Activated T-helper 2 cell treated with anti-CD3 and anti-CD28 coated beads, Interferon-gamma antibody, Interleukin-2, Interleukin-4, amounts not matched to agents 10 μg/mL and 5 μg/mL and 100 μg/mL, durations not matched to agents 14 hours and 24 hours and 36 hours (primary cell): Measurements from ENCODE around the gene RWDD4. TPM values are rescaled to one million over a fixed set of nuclear protein-coding genes. Genes with fewer than 3 reads are reported as not detected.

Experiments
- DNase-seq: peaks from one replicate; pipeline ENCODE4 v3.0.0; 2021; ENCODE audit warnings: low spot score
- H3K27ac Mint-ChIP-seq: one replicate; pipeline ENCODE4 v1.8.0; 2021; ENCODE audit warnings: mixed read lengths
- H3K27me3 Mint-ChIP-seq: one replicate; pipeline ENCODE4 v1.8.0; 2021; ENCODE audit warnings: low read depth, mixed read lengths
- H3K36me3 Mint-ChIP-seq: one replicate; pipeline ENCODE4 v1.8.0; 2021; ENCODE audit warnings: low read depth, mixed read lengths
- H3K4me1 Mint-ChIP-seq: one replicate; pipeline ENCODE4 v1.8.0; 2021; ENCODE audit warnings: low read depth, mixed read lengths
- H3K4me3 Mint-ChIP-seq: one replicate; pipeline ENCODE4 v1.8.0; 2021; ENCODE audit warnings: low read depth, mild to moderate bottlenecking, moderate library complexity, mixed read lengths
- H3K9me3 Mint-ChIP-seq: one replicate; pipeline ENCODE4 v1.8.0; 2021; ENCODE audit warnings: mixed read lengths
- intact Hi-C: fragments of 100-400 bp; cut with micrococcal nuclease; formaldehyde crosslinking; loops from one replicate; pipeline ENCODE4 v1.15.1; 2023
- total RNA-seq: library from RNA; stranded (reverse); gene quantifications from 2 replicates; pipeline ENCODE4 v1.2.3, GENCODE V29; 2022

The RWDD4 gene
- total RNA-seq, 1 donor from 2014 or later, result 26.3 TPM

- Mint-ChIP-seq H3K36me3 (no peaks in the 10 kb centered on the region), H3K9me3 (no peaks in the 10 kb centered on the region), H3K4me1 (no peaks in the 10 kb centered on the region), H3K27ac (no peak overlapping the region), H3K4me3 (no peak overlapping the region), H3K27me3 (peaks cover 6% of the 10 kb centered on the region)
- DNase-seq, result no peak
- intact Hi-C loops, result no loop called here
Observed at GRCh38 chr4:183610033-183610432, 49.0 kb downstream of the RWDD4 start.

- Mint-ChIP-seq H3K27ac (no peak overlapping the region), H3K9me3 (no peaks in the 10 kb centered on the region), H3K4me3 (no peak overlapping the region), H3K27me3 (peaks cover 1% of the 10 kb centered on the region), H3K4me1 (no peaks in the 10 kb centered on the region), H3K36me3 (no peaks in the 10 kb centered on the region)
- intact Hi-C loops, result no loop called here
- no peak for DNase-seq
Observed at GRCh38 chr4:183609151-183609550, 49.8 kb downstream of the RWDD4 start.

GRCh38 chr4:183607894-183608293 lies 51.1 kb downstream of the RWDD4 start:
- H3K4me1 Mint-ChIP-seq, result no peaks in the 10 kb centered on the region
- DNase-seq, result no peak
- H3K27me3 Mint-ChIP-seq, result no peaks in the 10 kb centered on the region
- intact Hi-C loops, result no loop called here
- H3K36me3 Mint-ChIP-seq, result no peaks in the 10 kb centered on the region
- H3K9me3 Mint-ChIP-seq, result no peaks in the 10 kb centered on the region
- no peak overlapping the region for H3K4me3 Mint-ChIP-seq
- H3K27ac Mint-ChIP-seq, result no peak overlapping the region

DNA sequence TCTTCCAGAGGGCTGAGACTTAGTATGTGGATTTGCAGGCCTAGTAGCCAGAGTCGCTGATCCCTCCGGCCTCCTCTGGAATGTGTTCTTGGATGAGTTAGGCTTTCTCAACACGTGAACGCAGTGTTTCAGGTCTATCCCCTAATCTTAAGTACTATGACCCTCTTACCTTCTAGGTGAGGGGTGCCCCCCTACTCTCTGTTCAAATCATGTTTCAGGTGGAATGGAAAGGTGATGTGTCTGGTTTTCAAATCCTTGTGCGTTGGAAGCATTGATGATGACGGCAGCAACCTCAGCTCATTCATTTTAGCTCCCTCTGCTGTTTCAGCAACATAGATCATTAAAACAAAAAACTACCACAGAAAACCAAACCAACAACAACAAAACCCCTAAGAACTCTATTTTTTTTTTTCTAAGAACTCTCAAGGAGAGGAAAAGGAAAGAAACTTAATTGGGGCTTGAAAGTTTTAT lies 56.4 kb downstream of the RWDD4 start:
- no peak for DNase-seq
- H3K27ac Mint-ChIP-seq, result no peak overlapping the region

GRCh38 chr4:183601381-183601780 lies 57.6 kb downstream of the RWDD4 start:
- peaks cover 14% of the 10 kb centered on the region for H3K27me3 Mint-ChIP-seq
- intact Hi-C loops, result loop anchor here (2.0 kb wide), 1 partner anchor 129 kb away; no protein-coding TSS in a partner anchor
- H3K27ac Mint-ChIP-seq, result no peak overlapping the region
- H3K4me1 Mint-ChIP-seq, result peaks cover 2% of the 10 kb centered on the region
- no peaks in the 10 kb centered on the region for H3K9me3 Mint-ChIP-seq
- no peak overlapping the region for H3K4me3 Mint-ChIP-seq
- no peaks in the 10 kb centered on the region for H3K36me3 Mint-ChIP-seq
- DNase-seq, result no peak

More for the DNA sequence above, 56.4 kb downstream of the RWDD4 start:
- H3K9me3 Mint-ChIP-seq, result no peaks in the 10 kb centered on the region
- H3K36me3 Mint-ChIP-seq, result no peaks in the 10 kb centered on the region
- H3K4me3 Mint-ChIP-seq, result no peak overlapping the region
- H3K4me1 Mint-ChIP-seq, result peaks cover 2% of the 10 kb centered on the region
- intact Hi-C loops, result no loop called here
- H3K27me3 Mint-ChIP-seq, result peaks cover 11% of the 10 kb centered on the region

DNA sequence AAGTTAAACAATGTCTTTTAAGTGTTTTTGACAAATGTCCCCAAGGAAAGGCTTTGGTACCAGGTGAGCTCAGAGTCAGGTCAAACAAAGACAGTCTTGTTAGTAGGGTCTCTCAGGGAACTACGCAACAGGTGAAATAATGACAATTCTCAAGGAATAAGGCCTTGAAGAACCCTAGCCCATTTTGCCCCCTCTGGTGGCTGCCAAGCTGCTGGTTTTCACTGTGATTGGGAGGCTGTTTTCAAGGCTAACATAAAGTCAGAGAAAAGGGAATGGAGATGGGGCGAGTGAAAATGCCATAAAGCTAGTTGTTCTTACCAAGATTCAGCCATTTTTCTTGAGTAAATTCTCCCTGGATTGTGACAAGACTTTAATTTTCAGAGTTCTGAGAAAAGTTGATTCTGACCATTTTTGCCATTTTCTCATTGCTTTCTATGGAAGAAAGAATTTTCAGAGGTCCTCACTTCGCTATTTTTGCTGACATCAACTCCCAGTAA lies 58.7 kb downstream of the RWDD4 start:
- intact Hi-C loops, result loop anchor here (2.0 kb wide), 1 partner anchor 127 kb away; no protein-coding TSS in a partner anchor
- DNase-seq, result no peak
- no peak overlapping the region for H3K27ac Mint-ChIP-seq

GRCh38 chr4:183599690-183600089 lies 59.3 kb downstream of the RWDD4 start:
- intact Hi-C loops, result loop anchor here (2.0 kb wide), 1 partner anchor 127 kb away; no protein-coding TSS in a partner anchor

More for the DNA sequence above, 58.7 kb downstream of the RWDD4 start:
- H3K27me3 Mint-ChIP-seq, result peaks cover 19% of the 10 kb centered on the region
- no peak overlapping the region for H3K4me3 Mint-ChIP-seq
- H3K9me3 Mint-ChIP-seq, result no peaks in the 10 kb centered on the region
- peaks cover 2% of the 10 kb centered on the region for H3K4me1 Mint-ChIP-seq
- no peaks in the 10 kb centered on the region for H3K36me3 Mint-ChIP-seq

GRCh38 chr4:183599284-183599683 lies 59.7 kb downstream of the RWDD4 start:
- Mint-ChIP-seq H3K4me3 (no peak overlapping the region), H3K36me3 (no peaks in the 10 kb centered on the region), H3K27me3 (peaks cover 19% of the 10 kb centered on the region), H3K4me1 (peaks cover 2% of the 10 kb centered on the region), H3K9me3 (no peaks in the 10 kb centered on the region), H3K27ac (no peak overlapping the region)
- intact Hi-C loops, result no loop called here
- no peak for DNase-seq

More at GRCh38 chr4:183599690-183600089, 59.3 kb downstream of the RWDD4 start:
- Mint-ChIP-seq H3K27ac (no peak overlapping the region), H3K4me3 (no peak overlapping the region), H3K9me3 (no peaks in the 10 kb centered on the region), H3K27me3 (peaks cover 19% of the 10 kb centered on the region), H3K4me1 (peaks cover 2% of the 10 kb centered on the region), H3K36me3 (no peaks in the 10 kb centered on the region)
- no peak for DNase-seq

- Mint-ChIP-seq H3K4me3 (no peak overlapping the region), H3K27me3 (peaks cover 16% of the 10 kb centered on the region), H3K9me3 (no peaks in the 10 kb centered on the region), H3K27ac (no peak overlapping the region), H3K4me1 (no peaks in the 10 kb centered on the region), H3K36me3 (no peaks in the 10 kb centered on the region)
- no peak for DNase-seq
- intact Hi-C loops, result no loop called here
Observed at GRCh38 chr4:183596067-183596757, 62.8 kb downstream of the RWDD4 start.

- intact Hi-C loops, result no loop called here
- H3K27me3 Mint-ChIP-seq, result peaks cover 18% of the 10 kb centered on the region
- no peak overlapping the region for H3K27ac Mint-ChIP-seq
- no peak for DNase-seq
- H3K36me3 Mint-ChIP-seq, result no peaks in the 10 kb centered on the region
- no peaks in the 10 kb centered on the region for H3K4me1 Mint-ChIP-seq
- H3K4me3 Mint-ChIP-seq, result no peak overlapping the region
- H3K9me3 Mint-ChIP-seq, result no peaks in the 10 kb centered on the region
Observed at GRCh38 chr4:183594823-183595222, 64.2 kb downstream of the RWDD4 start.

DNA sequence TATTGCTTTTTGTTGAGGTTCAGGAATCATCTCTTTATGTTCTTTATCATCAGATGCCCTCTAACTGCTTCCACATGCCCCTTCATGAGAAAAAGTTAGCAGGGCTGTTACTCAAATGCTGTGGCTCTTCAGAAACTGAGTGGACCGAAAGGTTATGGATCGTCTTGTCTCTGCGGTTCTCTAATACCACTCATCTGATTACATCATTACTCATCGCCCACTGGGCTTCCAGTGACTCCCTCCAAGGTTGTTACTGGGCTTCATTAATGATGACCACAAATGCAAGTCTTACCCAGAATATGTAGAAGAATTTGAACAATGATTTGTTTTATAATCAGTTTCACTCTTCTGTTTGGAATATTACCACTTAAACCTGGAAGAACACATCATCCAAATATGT lies 67.7 kb downstream of the RWDD4 start:
- Mint-ChIP-seq H3K27ac (no peak overlapping the region), H3K27me3 (peaks cover 9% of the 10 kb centered on the region), H3K36me3 (no peaks in the 10 kb centered on the region), H3K4me1 (no peaks in the 10 kb centered on the region), H3K4me3 (no peak overlapping the region), H3K9me3 (no peaks in the 10 kb centered on the region)
- intact Hi-C loops, result no loop called here
- DNase-seq, result no peak
